Activated T-cell treated with anti-CD3 and anti-CD28 coated beads, Interleukin-2, amount 50 U/mL, for 1 hour (primary cell): ENCODE results near the gene FDX2.

ENCODE experiments used
- DNase-seq: peaks from one replicate; pipeline ENCODE4 v3.0.0-alpha.2; 2020

Gene FDX2

DNA sequence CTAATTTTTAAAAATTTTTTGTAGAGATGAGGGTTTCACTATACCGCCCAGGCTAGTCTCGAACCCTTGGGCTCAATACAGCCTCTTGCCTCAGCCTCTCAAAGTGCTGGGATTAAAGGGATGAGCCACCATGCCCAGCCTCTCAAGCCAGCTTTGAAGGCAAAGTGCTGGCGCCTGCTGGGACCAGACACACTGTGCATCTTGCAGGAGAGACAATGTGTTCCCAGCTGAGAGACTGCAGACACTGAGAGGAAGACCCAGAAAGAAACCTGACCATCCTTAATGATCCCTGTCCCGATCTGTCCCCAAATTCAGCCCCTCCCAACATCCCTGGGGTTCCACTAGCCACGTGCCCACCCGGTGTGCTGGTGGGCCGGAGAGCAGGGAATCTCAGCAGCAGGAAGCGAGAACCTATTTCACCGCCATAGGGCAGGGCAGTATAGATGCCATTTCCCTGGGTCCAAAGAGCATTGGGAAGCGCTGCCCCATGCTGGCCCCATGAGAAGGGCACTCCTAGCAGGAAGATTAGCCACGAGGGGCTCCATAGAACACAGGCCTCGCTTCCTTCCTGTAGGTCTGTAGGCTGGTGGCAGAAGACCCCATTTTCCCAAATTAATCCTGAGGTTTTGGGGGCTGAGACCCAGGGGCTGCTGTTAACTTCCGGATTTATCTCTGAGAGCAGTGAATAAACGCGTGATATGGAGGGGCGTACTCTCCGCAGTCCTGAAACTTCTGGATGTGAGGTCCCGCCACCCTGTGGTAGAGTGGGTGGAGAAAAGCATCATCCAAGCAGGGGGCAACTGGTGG, 16.5 kb upstream of the FDX2 start:
- no peak for DNase-seq

- DNase-seq, result no peak
These were observed 13.7 kb upstream of the FDX2 start for GRCh38 chr19:10329555-10329954.

DNA sequence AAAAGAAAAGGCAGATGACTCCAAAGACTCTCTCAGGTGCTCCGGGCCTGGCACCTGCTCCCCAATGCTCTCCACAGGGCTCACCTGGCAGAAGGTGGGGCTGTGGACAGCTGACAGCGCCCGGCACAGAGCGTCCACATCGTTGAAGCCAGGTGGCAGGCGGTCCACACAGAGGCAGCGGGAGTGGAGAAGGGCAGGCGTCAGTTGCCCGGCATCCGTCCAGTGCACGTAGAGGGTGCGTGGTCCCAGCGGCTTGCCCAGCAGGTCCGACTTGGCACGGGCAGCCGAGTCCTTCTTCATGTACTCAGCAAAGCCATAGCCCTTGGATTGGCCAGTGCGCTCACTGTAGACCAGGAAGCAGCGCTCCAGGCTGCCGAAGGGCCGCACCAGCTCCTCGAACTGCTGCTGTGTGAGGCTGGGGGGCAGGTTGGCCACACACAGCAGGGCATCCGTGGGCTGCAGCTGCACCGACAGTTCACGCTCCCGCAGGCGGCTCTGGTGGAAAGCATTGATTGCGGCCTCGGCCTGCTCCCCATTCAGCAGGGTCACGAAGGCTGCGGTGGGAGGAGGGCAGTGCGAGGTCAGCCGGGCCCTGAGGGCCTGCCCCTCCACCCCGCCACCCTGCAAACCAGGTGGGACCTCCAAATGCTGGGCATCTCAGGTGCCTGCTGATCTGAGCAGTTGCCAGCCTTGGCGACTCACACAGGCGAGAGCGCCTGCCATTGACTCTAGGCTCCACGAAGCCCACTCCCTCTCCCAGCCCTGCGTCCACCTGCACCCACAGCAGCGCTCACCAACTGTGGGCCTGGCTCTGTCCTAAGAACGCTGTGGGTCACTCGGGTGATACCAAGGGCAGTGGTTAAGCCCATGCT, 13.0 kb upstream of the FDX2 start:
- no peak for DNase-seq

- no peak for DNase-seq
These were observed 12.0 kb upstream of the FDX2 start for GRCh38 chr19:10327793-10328192.

- no peak for DNase-seq
These were observed 9.9 kb upstream of the FDX2 start for GRCh38 chr19:10325732-10326131.

- DNase-seq, result no peak
These were observed 6.3 kb upstream of the FDX2 start for GRCh38 chr19:10321874-10322835.

DNA sequence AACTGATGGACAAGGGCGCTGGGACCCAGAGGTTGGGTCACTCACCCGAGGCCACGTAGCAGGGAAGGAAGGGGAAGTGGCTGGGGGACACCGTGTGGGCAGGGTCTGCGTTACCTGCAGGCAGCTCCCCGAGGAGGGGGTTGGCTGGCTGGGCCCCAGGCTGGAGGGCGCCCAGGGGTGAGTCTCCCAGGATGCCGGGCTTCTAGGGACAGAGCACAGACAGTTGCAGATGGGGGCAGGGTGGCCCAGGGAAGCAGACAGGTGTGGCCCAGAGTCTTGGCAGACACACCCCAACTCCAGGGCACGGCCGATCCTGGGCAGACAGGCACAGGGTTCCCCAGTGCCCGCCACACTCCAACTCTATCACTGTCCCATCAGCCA, 5.6 kb upstream of the FDX2 start:
- no peak for DNase-seq

- no peak for DNase-seq
These were observed 5.0 kb upstream of the FDX2 start for GRCh38 chr19:10320602-10321416.

DNA sequence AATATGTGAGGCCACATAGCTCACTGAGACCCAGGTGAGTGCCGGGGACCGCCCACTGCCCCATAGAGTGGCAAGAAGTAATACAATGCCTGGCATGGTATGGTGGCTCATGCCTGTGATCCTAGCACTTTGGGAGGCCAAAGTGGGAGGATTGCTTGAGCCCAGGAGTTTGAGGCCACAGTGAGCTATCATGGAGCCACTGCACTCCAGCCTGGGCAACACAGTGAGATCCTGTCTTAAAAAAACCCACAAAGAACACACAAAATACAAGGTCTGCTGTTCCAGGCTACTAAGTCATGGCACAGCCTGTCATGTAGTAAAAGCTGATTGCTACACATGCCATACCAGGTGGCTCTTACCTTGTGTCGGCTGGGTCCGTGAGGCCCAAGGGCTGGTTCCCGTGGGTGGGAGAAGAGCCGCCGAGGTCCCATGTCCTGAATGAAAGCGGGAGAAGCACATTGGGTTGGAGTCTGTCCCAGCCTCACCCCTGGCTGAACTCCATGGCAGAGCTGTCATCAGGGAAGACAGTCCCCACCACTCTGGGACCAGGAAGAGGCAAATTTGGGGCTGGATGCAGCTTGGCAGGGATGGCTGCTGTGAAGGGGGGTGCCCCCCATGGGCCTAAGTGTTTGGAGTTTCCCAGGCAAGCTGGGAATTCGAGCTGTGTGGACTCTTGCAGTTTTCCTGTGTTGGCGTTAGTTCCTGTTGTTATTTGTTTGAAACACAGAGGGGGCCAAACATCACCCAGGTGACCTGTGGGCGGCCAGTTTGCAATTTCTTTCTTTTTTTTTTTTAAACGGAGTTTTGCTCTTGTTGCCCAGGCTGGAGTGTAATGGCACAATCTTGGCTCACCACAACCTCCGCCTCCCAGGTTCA, 3.2 kb upstream of the FDX2 start:
- no peak for DNase-seq

- no peak for DNase-seq
These were observed 2.1 kb upstream of the FDX2 start for GRCh38 chr19:10317857-10318462.

- no peak for DNase-seq
These were observed 1.4 kb upstream of the FDX2 start for GRCh38 chr19:10317045-10317856.

DNA sequence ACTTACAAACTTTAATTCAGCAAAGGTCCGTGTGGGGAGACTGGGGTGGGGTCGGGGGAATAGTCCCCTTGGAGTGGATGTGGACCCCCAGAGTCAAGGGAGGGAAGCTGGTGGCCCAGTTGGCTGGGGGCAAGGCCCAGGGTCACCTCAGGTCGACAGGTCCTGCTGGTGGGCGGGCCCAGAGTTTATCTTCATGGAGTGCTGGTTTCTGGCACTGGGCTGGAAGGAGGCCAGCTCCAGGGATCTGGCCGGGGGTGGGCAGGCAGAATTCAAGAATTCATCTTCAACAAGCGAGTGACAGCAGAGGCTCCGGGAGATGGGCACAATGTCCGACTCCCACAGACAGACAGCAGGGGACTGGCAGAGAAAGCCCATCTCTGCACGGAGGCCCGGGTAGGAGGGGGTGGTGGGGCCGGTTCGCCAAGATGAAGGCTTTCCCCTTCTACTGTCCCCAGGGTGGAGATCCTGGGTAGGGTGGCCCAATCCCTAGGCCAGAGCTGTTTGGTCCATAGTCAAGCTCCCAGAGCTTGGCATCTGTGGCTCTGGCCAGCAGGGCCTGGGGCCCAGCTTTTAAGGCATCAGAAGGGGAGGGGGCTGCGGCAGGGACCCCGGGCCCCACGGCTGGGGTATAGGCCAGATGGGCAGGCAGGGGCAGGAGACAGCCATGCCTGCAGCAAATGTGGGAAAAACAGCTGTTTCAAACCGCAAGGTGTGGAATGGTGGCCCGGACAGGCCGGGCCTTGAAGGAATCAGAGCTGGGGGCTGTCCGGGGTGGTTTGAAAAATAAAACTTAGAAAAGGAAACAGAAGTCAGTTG, 622 bp upstream of the FDX2 start:
- no peak for DNase-seq

GRCh38 chr19:10309423-10309822, 6.4 kb downstream of the FDX2 start, which contains the start of gene ZGLP1:
Gene ZGLP1 (minus strand): TSS chr19:10309815.
- no peak for DNase-seq

- no peak for DNase-seq
These were observed 9.5 kb downstream of the FDX2 start for GRCh38 chr19:10306327-10306726.

DNA sequence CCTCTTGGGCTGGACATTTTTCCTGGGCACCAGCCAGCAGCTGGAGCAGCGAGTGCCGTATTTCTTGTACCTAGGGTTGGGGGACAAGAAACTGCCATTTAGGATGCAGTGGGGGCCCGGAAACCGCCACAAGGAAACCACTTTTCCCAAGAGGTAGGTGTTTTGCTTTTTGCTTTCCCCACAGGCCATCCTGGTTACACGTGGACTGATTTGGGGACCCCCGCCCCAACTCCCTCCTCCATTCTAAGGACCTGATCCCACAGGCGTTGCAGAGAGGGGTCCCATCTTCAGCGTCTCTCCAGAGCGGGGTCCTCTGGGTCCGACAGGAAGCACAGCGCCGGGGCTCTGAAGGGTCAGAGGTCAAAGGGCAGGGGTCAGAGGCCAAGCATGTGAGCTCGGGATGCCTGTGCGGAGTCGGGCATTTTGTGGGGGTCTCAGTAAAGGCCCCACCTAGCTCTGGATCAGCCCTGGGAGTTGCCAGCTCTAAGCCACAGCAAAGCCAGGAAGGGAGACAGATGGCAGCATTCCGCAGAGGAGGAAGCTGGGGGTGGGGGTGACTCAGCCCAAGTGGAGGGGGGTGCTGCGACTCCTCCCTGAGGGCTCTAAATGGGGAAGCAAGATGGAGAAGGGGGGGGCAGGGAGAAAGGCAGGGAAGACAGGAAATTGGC, 10.5 kb downstream of the FDX2 start:
- DNase-seq, result no peak

GRCh38 chr19:10299545-10300458, 16.0 kb downstream of the FDX2 start:
- DNase-seq, result no peak
